ENCODE data around the gene PISD.

DNA sequence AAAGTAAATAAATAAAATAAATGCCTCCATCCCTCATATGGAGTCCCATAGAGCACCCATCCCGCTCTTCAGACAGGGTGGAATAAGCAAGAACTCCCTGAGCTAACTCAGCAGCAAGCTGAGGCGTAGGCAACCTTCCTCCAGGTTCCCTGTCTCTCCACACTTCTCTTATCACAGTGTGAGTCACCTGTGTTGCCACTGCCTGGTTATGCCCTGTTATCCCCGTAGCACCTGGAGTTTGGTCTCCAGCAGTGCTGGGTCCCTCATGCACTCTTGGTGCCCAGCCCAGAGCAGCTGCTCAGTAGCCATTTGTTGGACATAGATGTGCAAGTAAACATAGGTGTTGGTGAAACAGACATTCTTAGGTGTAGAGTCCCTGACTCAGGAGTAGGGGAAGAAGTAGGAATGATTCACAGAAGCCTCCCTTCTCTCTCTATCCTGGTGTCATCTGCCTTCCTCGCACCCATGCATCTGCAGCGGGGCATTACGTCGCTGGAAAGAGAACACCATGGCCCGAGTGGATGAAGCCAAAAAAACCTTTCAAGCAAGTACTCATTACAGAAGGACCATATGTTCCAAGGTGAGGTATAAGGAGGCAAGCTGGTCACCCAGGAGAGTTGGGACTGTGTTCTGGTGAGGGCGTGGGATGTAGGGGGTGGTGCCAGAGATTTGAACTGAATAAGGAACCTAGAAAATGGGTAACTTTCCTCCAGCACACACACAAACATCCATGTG, 56.0 kb downstream of the PISD start:
- TF ChIP-seq CTCF (conservative IDR thresholded peaks at IDR 0.05) (no peak), EZH2 (IDR thresholded peaks at IDR 0.05; ENCODE audit: low read depth) (no peak)

Measured in PC-9 (cell line).